Transverse colon (tissue), 4 donors: Measurements from ENCODE around the gene TMEM238. TPM values are rescaled to one million over a fixed set of nuclear protein-coding genes. Genes with fewer than 3 reads are reported as not detected.
A peak's percentile ranks its signal among the peaks of the same experiment; 100 is the strongest.

ENCODE experiments used
- DNase-seq: peaks from one replicate; pipeline ENCODE4 v3.0.0-alpha.2; 2019
- H3K27ac ChIP-seq, 4 donors: fragments of 200-600 bp; sonication (generic); 2 replicates each; pipeline ENCODE4 v1.5.1; 2016 to 2018; ENCODE audit warnings: inconsistent platforms in 4 of 4
- H3K27me3 ChIP-seq: fragments of 200-600 bp; sonication (generic); 2 replicates; pipeline ENCODE4 v1.5.1; 2017; ENCODE audit warnings: inconsistent platforms
- H3K36me3 ChIP-seq, 4 donors: fragments of 200-600 bp; sonication (generic); 2 replicates each; pipeline ENCODE4 v1.5.1; 2017 to 2019; ENCODE audit warnings: inconsistent platforms in 4 of 4
- H3K4me1 ChIP-seq, 4 donors: fragments of 200-600 bp; sonication (generic); 2 replicates each; pipeline ENCODE4 v1.5.1; 2017 to 2020; ENCODE audit warnings: inconsistent platforms in 4 of 4
- H3K4me3 ChIP-seq, 4 donors: fragments of 200-600 bp; sonication (generic); 1 replicate in 1 of 4; 2 replicates in 3 of 4; pipeline versions ENCODE4 v1.5.1 to v1.6.1; 2017 to 2019; ENCODE audit warnings: inconsistent platforms in 4 of 4
- H3K9me3 ChIP-seq, 2 donors: fragments of 200-600 bp; sonication (generic); 2 replicates each; pipeline ENCODE4 v1.5.1; 2017 to 2019; ENCODE audit warnings: inconsistent platforms in 2 of 2
- EP300 ChIP-seq: sonication (generic); formaldehyde crosslinking; IDR thresholded peaks from one replicate; pipeline ENCODE4 v1.6.1; 2017; ENCODE audit warnings: antibody characterized with exemption, low read depth
- POLR2A ChIP-seq: fragments of 450-650 bp; IDR thresholded peaks from one replicate; pipeline ENCODE4 v1.6.1; 2016; ENCODE audit warnings: antibody characterized with exemption, mild to moderate bottlenecking, moderate library complexity
- POLR2AphosphoS5 ChIP-seq, 3 donors: sonication (generic); formaldehyde crosslinking; IDR thresholded peaks; one replicate each; pipeline ENCODE4 v1.6.1; 2016; ENCODE audit warnings: antibody characterized with exemption in 3 of 3
- WGBS, 2 donors: methylation state at CpG; one replicate each; pipeline ENCODE4 v1.1.5; 2018; ENCODE audit warnings: low coverage in 1 of 2; 5-methylcytosine and 5-hydroxymethylcytosine counted together
- in situ Hi-C, 4 donors: fragments of 200-750 bp; cut with MboI; loops; one replicate each; pipeline versions ENCODE4 v1.15.0 to v1.15.1; 2017; ENCODE audit warnings: low sequenced_read_pairs in 3 of 4, low pct_ligation_motif_present in 1 of 4, low pct_unique_long_range_greater_than_20kb in 1 of 4
- intact Hi-C: fragments of 100-400 bp; cut with DNase I; formaldehyde crosslinking; loops from one replicate; pipeline ENCODE4 v1.15.1; 2023; ENCODE audit warnings: low total_unique reads
- total RNA-seq, 4 donors: library from RNA; depleted of rRNA; stranded (reverse); fragments of >200 nt; gene quantifications; one replicate each; pipeline ENCODE4 v1.1.0, GENCODE V29; 2016
- TF ChIP-seq, protein P1 (sequence below), 5 experiments: fragments of 200-600 bp in 3 of 5; fragments of 450-650 bp in 2 of 5; sonication (generic) in 3 of 5; IDR thresholded peaks; 1 replicate in 2 of 5; 2 replicates in 3 of 5; pipeline ENCODE4 v1.5.1; 2016 to 2017; ENCODE audit warnings: antibody characterized with exemption in 5 of 5, inconsistent platforms in 3 of 5, mild to moderate bottlenecking in 2 of 5, moderate library complexity in 1 of 5

TMEM238 gene
- total RNA-seq, 4 donors from 2014 or later = 12.0 to 199 (median 42.5) TPM

DNA sequence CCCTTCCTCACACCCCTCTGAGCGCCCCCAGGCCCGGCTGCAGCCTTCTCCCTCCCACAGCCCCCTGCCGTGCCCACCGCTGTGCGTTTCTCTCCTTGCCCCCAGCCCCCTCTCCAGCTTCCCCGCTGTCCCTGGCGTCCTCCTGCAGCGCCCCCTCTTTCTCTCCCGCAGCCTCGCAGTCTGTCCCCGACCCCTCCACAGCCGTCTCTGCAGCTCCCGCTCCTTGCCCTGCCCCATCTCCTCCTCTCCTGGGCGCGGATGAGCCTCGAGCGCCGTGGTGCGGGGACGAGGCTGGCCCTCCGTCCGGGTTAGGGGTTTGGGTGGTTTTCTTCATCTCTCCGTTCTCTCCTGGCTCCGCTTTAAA lies 43.3 kb downstream of the TMEM238 start:
- TF ChIP-seq POLR2AphosphoS5 (IDR thresholded peaks at IDR 0.05) (no peak), POLR2A (no peak), EP300 (no peak)
- TF ChIP-seq, protein P1, sequence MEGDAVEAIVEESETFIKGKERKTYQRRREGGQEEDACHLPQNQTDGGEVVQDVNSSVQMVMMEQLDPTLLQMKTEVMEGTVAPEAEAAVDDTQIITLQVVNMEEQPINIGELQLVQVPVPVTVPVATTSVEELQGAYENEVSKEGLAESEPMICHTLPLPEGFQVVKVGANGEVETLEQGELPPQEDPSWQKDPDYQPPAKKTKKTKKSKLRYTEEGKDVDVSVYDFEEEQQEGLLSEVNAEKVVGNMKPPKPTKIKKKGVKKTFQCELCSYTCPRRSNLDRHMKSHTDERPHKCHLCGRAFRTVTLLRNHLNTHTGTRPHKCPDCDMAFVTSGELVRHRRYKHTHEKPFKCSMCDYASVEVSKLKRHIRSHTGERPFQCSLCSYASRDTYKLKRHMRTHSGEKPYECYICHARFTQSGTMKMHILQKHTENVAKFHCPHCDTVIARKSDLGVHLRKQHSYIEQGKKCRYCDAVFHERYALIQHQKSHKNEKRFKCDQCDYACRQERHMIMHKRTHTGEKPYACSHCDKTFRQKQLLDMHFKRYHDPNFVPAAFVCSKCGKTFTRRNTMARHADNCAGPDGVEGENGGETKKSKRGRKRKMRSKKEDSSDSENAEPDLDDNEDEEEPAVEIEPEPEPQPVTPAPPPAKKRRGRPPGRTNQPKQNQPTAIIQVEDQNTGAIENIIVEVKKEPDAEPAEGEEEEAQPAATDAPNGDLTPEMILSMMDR (IDR thresholded peaks at IDR 0.05) = peak in 2 of 5 experiments; percentile 8 to 10
- peak; percentile 43 for DNase-seq
- Histone ChIP-seq H3K4me1 (peaks cover 6 to 39% (median 23%) of the 10 kb centered on the region in 4 donors), H3K4me3 (peak overlapping the region; percentile 20 to 96 (median 81)), H3K27ac (peak overlapping the region; percentile 83 to 99 (median 96)), H3K36me3 (no peaks in the 10 kb centered on the region), H3K27me3 (no peaks in the 10 kb centered on the region), H3K9me3 (no peaks in the 10 kb centered on the region)
- intact Hi-C loops = loop anchor here (2.0 kb wide), 1 partner anchor 66 kb away; the partner anchor contains the start of gene UBE2S
- in situ Hi-C loops = no loop called here
- 0 to 1% methylated on average over 2 to 24 of the region's 24 CpGs for WGBS, 2 donors

DNA sequence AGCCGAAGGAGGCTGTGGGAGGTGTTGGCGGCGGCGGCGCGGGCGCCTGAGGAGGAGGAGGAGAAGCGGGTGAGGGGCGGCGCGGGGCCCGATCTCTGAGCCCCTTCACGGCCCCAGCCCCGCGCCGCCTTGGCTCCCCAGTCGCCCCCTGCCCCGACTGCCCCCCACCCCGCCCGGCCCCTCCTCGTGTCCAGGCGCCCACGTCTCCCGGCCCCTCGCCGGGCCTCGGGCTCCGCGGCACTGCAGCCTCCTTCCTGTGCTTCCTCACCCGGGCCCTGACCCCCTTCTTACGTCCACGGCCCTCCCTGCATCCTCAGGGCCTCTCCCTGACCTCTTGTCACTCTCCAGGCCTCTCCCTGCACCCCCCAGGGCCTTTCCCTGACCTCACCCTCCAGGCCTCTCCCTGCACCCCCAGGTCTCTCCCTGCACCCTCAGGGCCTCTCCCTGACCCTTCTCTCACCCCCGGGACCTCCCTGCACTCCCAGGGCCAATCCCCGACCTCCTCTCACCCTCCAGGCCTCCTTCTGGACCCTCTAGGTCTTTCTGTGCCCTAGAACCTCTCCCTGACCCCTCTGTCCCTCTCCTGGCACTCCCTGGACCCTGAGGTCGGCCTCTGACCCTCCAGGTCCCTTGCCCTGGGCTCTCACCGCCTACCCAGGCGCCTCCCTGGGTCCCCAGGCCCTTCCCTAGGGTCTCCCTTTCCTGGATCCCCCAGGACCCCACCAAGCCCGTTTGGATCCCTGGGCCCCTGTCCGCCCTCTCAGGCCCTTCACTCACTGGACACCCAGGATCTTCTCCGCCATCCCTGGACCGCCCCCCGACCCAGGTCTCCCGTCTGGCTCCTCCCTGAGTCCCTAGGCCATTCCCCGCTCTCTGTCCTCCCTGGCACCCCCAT lies 44.0 kb downstream of the TMEM238 start:
- DNase-seq = peak; percentile 46
- Histone ChIP-seq H3K9me3 (no peaks in the 10 kb centered on the region), H3K27ac (peak overlapping the region; percentile 83 to 99 (median 96)), H3K27me3 (no peaks in the 10 kb centered on the region), H3K36me3 (no peaks in the 10 kb centered on the region), H3K4me1 (peaks cover 6 to 33% (median 21%) of the 10 kb centered on the region in 4 donors), H3K4me3 (peak overlapping the region; percentile 20 to 96 (median 81))
- 0 to 3% methylated on average over 2 to 31 of the region's 44 CpGs for WGBS, 2 donors
- intact Hi-C loops (loop anchor here (2.0 kb wide), 1 partner anchor 67 kb away; the partner anchor contains the start of gene UBE2S), in situ Hi-C loops (no loop called here)
- peak; percentile 98 to 99 (median 99) for TF ChIP-seq POLR2AphosphoS5 (IDR thresholded peaks at IDR 0.05)
- TF ChIP-seq POLR2A = no peak
- TF ChIP-seq, protein P1 (IDR thresholded peaks at IDR 0.05) = no peak

DNA sequence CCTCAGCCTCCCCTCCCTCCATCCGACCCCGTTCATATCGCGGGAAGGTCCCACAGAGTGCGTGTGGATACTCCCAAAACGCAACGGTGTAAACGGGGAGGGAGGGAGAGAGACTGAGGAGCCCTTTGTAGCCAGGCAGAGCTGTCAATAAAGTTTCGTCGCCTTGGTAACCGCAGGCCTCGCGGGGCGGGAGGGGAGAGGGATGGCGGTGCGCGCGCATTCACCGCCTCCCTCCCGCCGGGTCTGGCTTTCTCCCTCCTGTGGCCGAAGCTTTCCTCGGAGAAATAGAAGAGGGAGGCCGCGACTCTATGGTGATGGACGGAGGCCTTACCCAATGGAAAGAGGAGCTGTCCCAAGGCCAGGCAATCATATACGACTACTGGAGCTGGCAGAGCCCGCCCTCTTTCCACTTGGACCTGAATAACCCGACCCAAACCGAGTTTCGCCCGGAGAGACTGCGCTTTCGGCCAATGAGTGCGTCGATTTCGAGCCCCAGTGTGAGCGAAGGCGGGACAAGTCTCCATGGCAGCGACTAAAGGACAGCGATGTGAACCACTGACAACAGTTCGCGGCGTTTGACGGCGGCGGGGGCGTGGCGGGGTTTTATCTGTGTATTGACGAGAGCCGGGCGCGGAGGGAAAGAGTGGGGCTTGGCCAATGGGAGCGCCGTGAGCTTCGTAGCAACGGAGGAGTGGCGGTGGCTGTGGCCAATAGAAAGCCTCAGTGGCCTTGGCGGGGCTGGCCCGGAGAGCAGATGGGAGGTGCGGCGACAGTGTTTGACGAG lies 44.8 kb downstream of the TMEM238 start, which contains the start of gene KMT5C:
KMT5C (plus strand) TSS at position 772 of the 784 bp plus-strand sequence. CDS start 2,061 bp downstream, outside the sequence.
- peaks cover 6 to 34% (median 23%) of the 10 kb centered on the region in 4 donors for H3K4me1 ChIP-seq
- H3K27ac ChIP-seq = peak within 1 kb of the TSS; percentile 94 to 99 (median 98)
- H3K9me3 ChIP-seq = no peaks in the 10 kb centered on the region
- H3K36me3 ChIP-seq = no peaks in the 10 kb centered on the region
- WGBS, 2 donors = 0% methylated on average over 10 to 63 of the region's 63 CpGs
- peak; percentile 100 for DNase-seq
- peak within 1 kb of the TSS; percentile 46 to 96 (median 81) for H3K4me3 ChIP-seq
- H3K27me3 ChIP-seq = no peaks in the 10 kb centered on the region
- in situ Hi-C loops = no loop called here
- TF ChIP-seq EP300 = no peak
- TF ChIP-seq POLR2AphosphoS5 (IDR thresholded peaks at IDR 0.05) = peak; percentile 5 to 65 (median 11)
- TF ChIP-seq POLR2A = peak; percentile 97
- TF ChIP-seq, protein P1 (IDR thresholded peaks at IDR 0.05) = peak; percentile 29 to 70 (median 38)
- intact Hi-C loops = no loop called here

DNA sequence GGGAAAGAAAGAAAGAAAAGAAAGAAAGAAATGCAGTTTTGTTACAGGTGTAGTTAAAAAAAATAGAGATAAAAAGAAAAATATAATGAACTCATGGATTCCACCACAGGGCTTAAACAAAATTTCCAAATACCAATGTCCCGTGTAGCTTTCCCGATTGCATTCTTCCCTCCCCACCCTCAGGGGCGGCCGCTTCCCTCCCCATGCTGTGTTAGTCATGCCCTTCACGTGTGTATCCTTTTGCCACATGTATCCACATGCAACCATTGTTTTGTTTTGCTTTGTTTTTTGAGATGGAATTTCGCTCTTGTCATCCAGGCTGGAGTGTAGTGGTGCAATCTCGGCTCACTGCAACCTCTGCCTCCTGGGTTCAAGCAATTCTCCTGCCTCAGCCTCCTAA lies 48.0 kb downstream of the TMEM238 start:
- Histone ChIP-seq H3K27me3 (no peaks in the 10 kb centered on the region), H3K36me3 (no peaks in the 10 kb centered on the region), H3K9me3 (no peaks in the 10 kb centered on the region), H3K4me1 (peaks cover 6 to 30% (median 25%) of the 10 kb centered on the region in 4 donors), H3K27ac (no peak overlapping the region), H3K4me3 (no peak overlapping the region)
- DNase-seq = no peak
- TF ChIP-seq EP300 = no peak
- TF ChIP-seq POLR2AphosphoS5 (IDR thresholded peaks at IDR 0.05) = no peak
- no peak for TF ChIP-seq POLR2A
- TF ChIP-seq, protein P1 (IDR thresholded peaks at IDR 0.05) = no peak
- intact Hi-C loops = no loop called here
- in situ Hi-C loops = no loop called here
- 80 to 81% methylated on average over 5 to 7 of the region's 7 CpGs for WGBS, 2 donors
